H1 (cell line): ENCODE measurements around the gene MRPL11. TPM values are rescaled to one million over a fixed set of nuclear protein-coding genes. Genes with fewer than 3 reads are reported as not detected.

Experiments
- BCL11A ChIP-seq, 2 experiments: IDR thresholded peaks; one replicate each; pipeline ENCODE4 v1.6.1; 2011; ENCODE audit warnings: low read depth in 2 of 2, low read length in 2 of 2, mild to moderate bottlenecking in 2 of 2
- CREB1 ChIP-seq: IDR thresholded peaks from 2 replicates; pipeline ENCODE4 v1.6.1; 2012; ENCODE audit warnings: inconsistent platforms
- E2F6 ChIP-seq: IDR thresholded peaks from 2 replicates; pipeline ENCODE4 v1.6.1; 2012; ENCODE audit warnings: inconsistent platforms
- EZH2 ChIP-seq: fragments of 200-600 bp; sonication (generic); IDR thresholded peaks from 2 replicates; pipeline ENCODE4 v1.7.1; 2012; ENCODE audit warnings: low read depth, mild to moderate bottlenecking, moderate library complexity, low read length, inconsistent platforms; ENCODE audit not compliant: severe bottlenecking
- FOSL1 ChIP-seq: IDR thresholded peaks from 2 replicates; pipeline ENCODE4 v1.6.1; 2011; ENCODE audit warnings: mild to moderate bottlenecking, low read depth, low read length, moderate library complexity; ENCODE audit not compliant: insufficient read depth
- RNF2 ChIP-seq: fragments of 200-900, 300-1000 bp; sonication (generic); IDR thresholded peaks from 2 replicates; pipeline ENCODE4 v1.7.1; 2016; ENCODE audit warnings: borderline replicate concordance, low read depth, mild to moderate bottlenecking, antibody characterized with exemption, low read length; ENCODE audit not compliant: poor library complexity, severe bottlenecking; ENCODE audit errors: missing control alignments
- TCF12 ChIP-seq: IDR thresholded peaks from 2 replicates; pipeline ENCODE4 v1.6.1; 2011; ENCODE audit warnings: low read depth, mild to moderate bottlenecking, low read length
- ZNF274 ChIP-seq: IDR thresholded peaks from 2 replicates; pipeline ENCODE4 v1.7.0; 2012; ENCODE audit warnings: low read length, borderline replicate concordance; ENCODE audit errors: extremely low read depth
- polyA plus RNA-seq, 7 experiments: library from polyadenylated mRNA; depleted of rRNA in 3 of 7; stranded (reverse) in 5 of 7; unstranded in 2 of 7; fragments of >200 nt in 5 of 7; fragments of 200-250 nt in 2 of 7; gene quantifications; 1 replicate in 5 of 7; 2 replicates in 1 of 7; 4 replicates in 1 of 7; pipeline versions ENCODE4 v1.2.1 to v1.2.3, GENCODE V29; 2011 to 2013; ENCODE audit warnings: missing spikeins in 2 of 7, mixed read lengths in 2 of 7
- total RNA-seq: library from RNA; stranded (reverse); fragmentation: NEBNext Ultra II Directional; extraction: Animal tissue kit (Norgen Biotek cat#: 25700); gene quantifications from 2 replicates; pipeline ENCODE4 v1.2.1, GENCODE V29; 2021

MRPL11 gene
- total and polyA plus RNA-seq, 2 of the 8 experiments (the other 6 are each of a cell fraction or from before 2014, with no cell fraction given) = 105 to 141 TPM

- TF ChIP-seq BCL11A (IDR thresholded peaks at IDR 0.05; ENCODE audit: low read depth in 2 of 2, low read length in 2 of 2) (no peak), ZNF274 (no peak), EZH2 (no peak), CREB1 (no peak), E2F6 (no peak), FOSL1 (no peak), RNF2 (no peak), TCF12 (no peak)
- TF ChIP-seq, all 59 proteins: peak for 0
Observed at GRCh38 chr11:66473608-66474515, 35.2 kb upstream of the MRPL11 start (continued).
